ENCODE data around the gene IFIT2. TPM values are rescaled to one million over a fixed set of nuclear protein-coding genes. Genes with fewer than 3 reads are reported as not detected.

IFIT2 gene
- total RNA-seq, 1 experiment from 2014 or later, result 0.58 TPM

- ChIA-PET POLR2A (interaction anchor here (1.0 to 2.4 kb wide), 13 partner anchors 9 to 361 kb away, joined by 3 to 17 read pairs (median 6); partner anchors contain the start of genes FAS, IFIT2, IFIT3 and IFIT5), CTCF (interaction anchor here (0.6 to 3.1 kb wide), 2 partner anchors 17 to 583 kb away, joined by 3 to 19 read pairs; no protein-coding TSS in a partner anchor)
- peak; percentile 26 for DNase-seq (ENCODE audit: unreplicated experiment)
- no peaks in the 10 kb centered on the region for H3K27me3 Mint-ChIP-seq (ENCODE audit: insufficient read depth, unreplicated experiment)
- intact Hi-C loops (cut with micrococcal nuclease), result no loop called here
- BruUV-seq (replicated peaks), result no TSS peak
- peak overlapping the region; percentile 66 for H3K4me3 Mint-ChIP-seq (ENCODE audit: unreplicated experiment)
- peaks cover 6% of the 10 kb centered on the region for H3K9me3 Mint-ChIP-seq (ENCODE audit: unreplicated experiment)
- peaks cover 36% of the 10 kb centered on the region for H3K4me1 Mint-ChIP-seq (ENCODE audit: insufficient read depth, unreplicated experiment)
- TF ChIP-seq CTCF (IDR thresholded peaks at IDR 0.05; ENCODE audit: unreplicated experiment), result no peak
- H3K27ac Mint-ChIP-seq (ENCODE audit: low read depth, unreplicated experiment), result peak overlapping the region; percentile 98
- peaks cover 6% of the 10 kb centered on the region for H3K36me3 Mint-ChIP-seq (ENCODE audit: insufficient read depth, unreplicated experiment)
Measured at GRCh38 chr10:89351412-89351779, 49.5 kb downstream of the IFIT2 start.

GRCh38 chr10:89351780-89352597 is 50.1 kb downstream of the IFIT2 start:
- Mint-ChIP-seq H3K27ac (ENCODE audit: low read depth, unreplicated experiment) (peak overlapping the region; percentile 98), H3K36me3 (ENCODE audit: insufficient read depth, unreplicated experiment) (peaks cover 6% of the 10 kb centered on the region), H3K27me3 (ENCODE audit: insufficient read depth, unreplicated experiment) (no peaks in the 10 kb centered on the region), H3K4me3 (ENCODE audit: unreplicated experiment) (peak overlapping the region; percentile 66), H3K4me1 (ENCODE audit: insufficient read depth, unreplicated experiment) (peaks cover 30% of the 10 kb centered on the region), H3K9me3 (ENCODE audit: unreplicated experiment) (peaks cover 6% of the 10 kb centered on the region)
- peak; percentile 82 for DNase-seq (ENCODE audit: unreplicated experiment)
- TSS peak; percentile 87 for BruUV-seq (replicated peaks)
- ChIA-PET POLR2A (interaction anchor here (0.6 to 2.4 kb wide), 16 partner anchors 9 to 362 kb away, joined by 3 to 17 read pairs (median 5); partner anchors contain the start of genes FAS, IFIT2, IFIT3 and IFIT5), CTCF (interaction anchor here (0.6 to 3.1 kb wide), 4 partner anchors 10 to 583 kb away, joined by 3 to 19 read pairs (median 3); no protein-coding TSS in a partner anchor)
- TF ChIP-seq CTCF (IDR thresholded peaks at IDR 0.05; ENCODE audit: unreplicated experiment), result no peak
- intact Hi-C loops (cut with micrococcal nuclease), result loop anchor here (2.0 kb wide), 1 partner anchor 49 kb away; the partner anchor contains the start of gene IFIT2

GRCh38 chr10:89352802-89353201 is 51.0 kb downstream of the IFIT2 start:
- no peaks in the 10 kb centered on the region for H3K27me3 Mint-ChIP-seq (ENCODE audit: insufficient read depth, unreplicated experiment)
- DNase-seq (ENCODE audit: unreplicated experiment), result no peak
- peaks cover 6% of the 10 kb centered on the region for H3K36me3 Mint-ChIP-seq (ENCODE audit: insufficient read depth, unreplicated experiment)
- ChIA-PET POLR2A (interaction anchor here (0.9 to 2.4 kb wide), 12 partner anchors 10 to 362 kb away, joined by 3 to 17 read pairs (median 8); partner anchors contain the start of genes FAS, IFIT2, IFIT3 and LIPA), CTCF (interaction anchor here (0.6 to 3.1 kb wide), 2 partner anchors 9 to 16 kb away, joined by 3 to 19 read pairs; no protein-coding TSS in a partner anchor)
- TF ChIP-seq CTCF (IDR thresholded peaks at IDR 0.05; ENCODE audit: unreplicated experiment), result no peak
- H3K9me3 Mint-ChIP-seq (ENCODE audit: unreplicated experiment), result peaks cover 6% of the 10 kb centered on the region
- H3K4me1 Mint-ChIP-seq (ENCODE audit: insufficient read depth, unreplicated experiment), result peaks cover 27% of the 10 kb centered on the region
- peak overlapping the region; percentile 98 for H3K27ac Mint-ChIP-seq (ENCODE audit: low read depth, unreplicated experiment)
- intact Hi-C loops (cut with micrococcal nuclease), result loop anchor here (2.0 kb wide), 1 partner anchor 50 kb away; the partner anchor contains the start of gene IFIT2
- BruUV-seq (replicated peaks), result no TSS peak
- peak overlapping the region; percentile 66 for H3K4me3 Mint-ChIP-seq (ENCODE audit: unreplicated experiment)

GRCh38 chr10:89355394-89355931 is 53.6 kb downstream of the IFIT2 start:
- Mint-ChIP-seq H3K27ac (ENCODE audit: low read depth, unreplicated experiment) (no peak overlapping the region), H3K4me1 (ENCODE audit: insufficient read depth, unreplicated experiment) (peaks cover 25% of the 10 kb centered on the region), H3K27me3 (ENCODE audit: insufficient read depth, unreplicated experiment) (no peaks in the 10 kb centered on the region), H3K4me3 (ENCODE audit: unreplicated experiment) (no peak overlapping the region), H3K36me3 (ENCODE audit: insufficient read depth, unreplicated experiment) (peaks cover 6% of the 10 kb centered on the region), H3K9me3 (ENCODE audit: unreplicated experiment) (peaks cover 6% of the 10 kb centered on the region)
- DNase-seq (ENCODE audit: unreplicated experiment), result peak; percentile 62
- ChIA-PET CTCF (interaction anchor here (5.7 kb wide), 1 partner anchor 13 kb away, joined by 40 read pairs; no protein-coding TSS in a partner anchor), POLR2A (interaction anchor here (1.1 to 1.3 kb wide), 3 partner anchors 9 to 53 kb away, joined by 3 to 5 read pairs (median 4); partner anchors contain the start of genes IFIT2 and IFIT3)
- no peak for TF ChIP-seq CTCF (IDR thresholded peaks at IDR 0.05; ENCODE audit: unreplicated experiment)
- BruUV-seq (replicated peaks), result no TSS peak
- intact Hi-C loops (cut with micrococcal nuclease), result no loop called here

Measured in MCF 10A (cell line).